ENCODE measurements around the gene VIPR1.

The VIPR1 gene

DNA sequence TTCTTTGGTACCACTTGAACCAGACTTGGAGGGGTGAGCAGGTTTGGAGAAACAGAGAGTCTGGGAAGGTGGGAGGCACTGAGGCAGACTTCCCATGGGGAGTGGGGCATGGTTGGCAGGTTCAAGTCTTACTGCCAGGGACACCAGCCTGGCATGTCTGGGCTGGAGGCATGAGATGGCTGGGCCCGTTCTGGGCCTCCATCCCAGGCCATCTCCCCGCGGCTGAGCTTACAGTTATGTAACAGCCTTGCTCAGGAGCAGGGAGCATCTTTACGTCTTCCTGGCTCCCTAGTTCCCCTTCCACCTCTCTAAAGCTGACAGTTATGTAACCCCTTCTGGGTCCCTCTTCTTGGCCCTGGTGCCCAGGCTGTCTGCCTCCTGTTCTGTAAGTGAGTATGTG lies 12.4 kb downstream of the VIPR1 start:
- H3K27me3 Mint-ChIP-seq, result no peaks in the 10 kb centered on the region
- peak overlapping the region; percentile 15 for H3K27ac Mint-ChIP-seq
- H3K4me3 Mint-ChIP-seq, result no peak overlapping the region
- H3K4me1 Mint-ChIP-seq, result peaks cover 49% of the 10 kb centered on the region
- no peaks in the 10 kb centered on the region for H3K9me3 Mint-ChIP-seq
- peaks cover 12% of the 10 kb centered on the region for H3K36me3 Mint-ChIP-seq

DNA sequence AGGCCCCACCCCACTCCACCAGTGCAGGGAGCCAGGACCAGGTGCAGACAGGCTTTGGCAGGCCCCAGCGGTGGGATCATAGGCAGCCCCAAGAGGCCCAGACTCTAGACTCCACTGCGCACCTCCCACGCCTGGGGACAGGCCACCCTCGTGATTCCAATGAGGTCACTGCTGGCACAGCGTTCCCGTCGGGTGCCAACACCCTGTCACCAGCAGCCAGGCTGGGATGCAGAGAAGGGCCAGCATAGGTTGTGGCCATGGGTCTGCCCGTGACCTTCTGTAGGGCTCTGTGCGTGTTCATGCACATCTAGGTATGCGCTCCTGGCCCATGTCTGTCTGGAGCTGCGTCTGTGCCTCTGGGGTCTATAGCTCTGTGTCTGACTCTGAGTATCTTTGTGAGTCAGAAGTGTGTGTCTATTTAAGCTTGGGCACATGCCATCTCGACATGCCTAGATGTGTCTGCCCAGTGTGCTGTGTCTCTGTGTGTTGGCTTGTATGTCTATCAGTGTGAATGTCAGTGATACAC lies 13.0 kb downstream of the VIPR1 start:
- Mint-ChIP-seq H3K27ac (no peak overlapping the region), H3K4me1 (peaks cover 49% of the 10 kb centered on the region), H3K36me3 (peaks cover 11% of the 10 kb centered on the region), H3K4me3 (no peak overlapping the region), H3K27me3 (no peaks in the 10 kb centered on the region), H3K9me3 (no peaks in the 10 kb centered on the region)

DNA sequence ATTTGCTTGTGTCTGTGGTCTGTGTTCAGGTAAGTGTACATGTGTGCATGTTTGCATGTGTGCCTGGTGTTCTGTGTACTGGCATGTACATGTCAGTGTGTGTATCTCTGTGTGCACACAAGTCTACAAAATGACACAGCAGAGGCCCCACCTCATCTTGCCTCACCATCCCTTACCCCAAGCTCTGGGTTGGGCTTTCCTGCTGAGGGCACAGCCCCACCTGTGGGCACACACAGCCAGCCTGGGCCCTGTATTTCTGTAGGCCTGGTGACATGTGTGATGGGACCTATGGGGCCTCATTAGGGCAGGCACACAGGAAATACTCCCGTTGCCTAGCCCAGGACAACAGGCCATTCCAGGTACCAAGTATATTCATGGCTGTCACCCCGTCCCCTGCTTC lies 13.5 kb downstream of the VIPR1 start:
- Mint-ChIP-seq H3K36me3 (peaks cover 12% of the 10 kb centered on the region), H3K9me3 (no peaks in the 10 kb centered on the region), H3K4me1 (peaks cover 50% of the 10 kb centered on the region), H3K4me3 (no peak overlapping the region), H3K27ac (no peak overlapping the region), H3K27me3 (no peaks in the 10 kb centered on the region)

DNA sequence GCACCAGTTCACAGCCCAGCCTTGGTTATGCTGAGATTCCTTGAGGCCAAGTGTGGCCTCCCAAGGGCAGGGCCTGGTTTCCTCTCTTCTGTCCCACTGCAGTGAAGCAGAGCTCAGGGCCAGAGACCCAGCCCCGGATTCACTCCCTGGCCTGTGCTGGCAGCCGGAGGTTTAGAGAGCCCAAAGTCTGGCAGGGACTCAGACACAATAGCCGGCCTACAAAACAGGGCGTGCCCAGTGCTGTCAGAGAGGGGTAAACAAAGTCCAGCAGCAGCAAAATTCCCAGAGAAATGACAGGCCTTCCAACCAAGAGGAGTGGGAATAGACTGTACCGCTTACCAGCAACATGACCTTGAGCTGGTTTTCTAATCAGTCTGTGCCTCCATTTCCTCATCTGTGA lies 14.0 kb downstream of the VIPR1 start:
- Mint-ChIP-seq H3K27ac (peak overlapping the region; percentile 74), H3K36me3 (peaks cover 16% of the 10 kb centered on the region), H3K27me3 (no peaks in the 10 kb centered on the region), H3K9me3 (no peaks in the 10 kb centered on the region), H3K4me3 (no peak overlapping the region), H3K4me1 (peaks cover 50% of the 10 kb centered on the region)

DNA sequence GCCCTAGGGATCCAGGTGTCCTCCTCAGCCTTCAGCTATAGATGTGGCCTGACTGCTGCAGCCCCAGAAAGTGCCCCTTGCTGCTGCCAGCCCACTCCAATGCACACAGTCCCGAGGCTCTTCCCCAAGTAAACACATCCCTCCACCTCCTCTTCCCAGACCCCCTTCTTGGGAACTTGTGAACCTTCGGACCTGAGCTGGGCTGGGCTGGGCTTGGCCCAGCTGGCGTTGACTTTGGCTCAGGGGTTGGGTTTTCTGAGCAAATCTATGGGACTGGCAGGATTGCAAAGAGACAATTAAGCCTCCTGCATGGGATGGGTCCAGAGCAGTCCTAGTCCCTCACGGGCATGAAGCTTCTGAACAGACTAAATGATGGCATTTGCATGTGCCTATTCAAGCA lies 14.7 kb downstream of the VIPR1 start:
- Mint-ChIP-seq H3K4me3 (no peak overlapping the region), H3K36me3 (peaks cover 16% of the 10 kb centered on the region), H3K27ac (no peak overlapping the region), H3K9me3 (no peaks in the 10 kb centered on the region), H3K27me3 (no peaks in the 10 kb centered on the region), H3K4me1 (peaks cover 45% of the 10 kb centered on the region)

DNA sequence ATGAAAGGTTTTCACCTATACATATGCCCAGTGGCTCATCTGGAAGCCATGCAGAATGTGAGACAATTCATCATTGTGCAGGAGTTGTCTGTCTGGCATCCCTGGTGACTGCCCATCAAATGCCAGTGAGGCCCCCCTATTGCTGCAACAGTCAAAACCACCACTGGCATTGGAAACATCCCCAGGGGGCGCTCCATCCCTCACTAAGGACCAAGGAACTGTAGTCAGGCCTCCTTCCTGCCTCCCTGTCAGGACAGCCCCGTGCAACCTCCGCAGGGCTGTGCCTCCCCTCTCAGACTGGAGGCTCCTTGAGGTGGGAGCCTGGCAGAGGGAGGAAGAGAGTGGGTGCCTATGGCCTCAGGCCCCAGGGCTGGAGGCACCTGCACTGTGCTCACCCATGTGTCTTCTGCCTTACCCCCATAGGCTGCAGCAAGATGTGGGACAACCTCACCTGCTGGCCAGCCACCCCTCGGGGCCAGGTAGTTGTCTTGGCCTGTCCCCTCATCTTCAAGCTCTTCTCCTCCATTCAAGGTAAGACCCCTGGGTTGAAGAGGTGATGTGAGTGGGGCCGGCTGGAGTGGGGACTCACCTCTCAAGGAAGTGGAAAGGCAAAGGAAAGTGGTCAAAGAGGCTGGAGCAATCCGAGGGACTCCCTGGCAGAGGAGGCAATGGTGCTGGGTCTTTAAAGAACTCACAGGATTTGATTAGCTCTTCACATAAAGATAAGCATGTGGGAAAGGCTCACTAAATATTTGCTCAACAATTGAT lies 16.5 kb downstream of the VIPR1 start:
- peaks cover 42% of the 10 kb centered on the region for H3K4me1 Mint-ChIP-seq
- no peaks in the 10 kb centered on the region for H3K27me3 Mint-ChIP-seq
- no peak overlapping the region for H3K4me3 Mint-ChIP-seq
- peak overlapping the region; percentile 88 for H3K27ac Mint-ChIP-seq
- H3K9me3 Mint-ChIP-seq, result no peaks in the 10 kb centered on the region
- peaks cover 18% of the 10 kb centered on the region for H3K36me3 Mint-ChIP-seq

DNA sequence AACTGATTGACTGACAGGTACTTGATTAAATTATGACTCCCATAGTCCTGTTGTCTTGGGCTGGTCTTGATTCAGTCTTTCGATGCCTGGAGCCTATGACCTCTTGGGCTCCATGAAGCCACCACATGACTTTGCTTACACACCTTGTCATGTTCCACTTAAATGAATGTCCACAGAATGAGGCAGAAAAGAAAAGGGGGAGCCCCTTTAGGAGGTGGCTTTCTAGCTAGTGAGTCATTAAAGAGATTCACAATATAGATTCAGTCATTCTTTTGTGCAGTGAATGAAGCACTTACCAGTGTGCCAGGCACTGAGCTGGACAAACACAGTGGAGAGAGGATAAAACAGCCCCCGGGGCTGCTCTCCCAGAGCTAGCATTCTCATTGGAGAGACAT lies 17.1 kb downstream of the VIPR1 start:
- H3K4me1 Mint-ChIP-seq, result peaks cover 40% of the 10 kb centered on the region
- H3K36me3 Mint-ChIP-seq, result peaks cover 15% of the 10 kb centered on the region
- no peaks in the 10 kb centered on the region for H3K27me3 Mint-ChIP-seq
- H3K27ac Mint-ChIP-seq, result peak overlapping the region; percentile 88
- H3K4me3 Mint-ChIP-seq, result peak overlapping the region; percentile 23
- H3K9me3 Mint-ChIP-seq, result no peaks in the 10 kb centered on the region

DNA sequence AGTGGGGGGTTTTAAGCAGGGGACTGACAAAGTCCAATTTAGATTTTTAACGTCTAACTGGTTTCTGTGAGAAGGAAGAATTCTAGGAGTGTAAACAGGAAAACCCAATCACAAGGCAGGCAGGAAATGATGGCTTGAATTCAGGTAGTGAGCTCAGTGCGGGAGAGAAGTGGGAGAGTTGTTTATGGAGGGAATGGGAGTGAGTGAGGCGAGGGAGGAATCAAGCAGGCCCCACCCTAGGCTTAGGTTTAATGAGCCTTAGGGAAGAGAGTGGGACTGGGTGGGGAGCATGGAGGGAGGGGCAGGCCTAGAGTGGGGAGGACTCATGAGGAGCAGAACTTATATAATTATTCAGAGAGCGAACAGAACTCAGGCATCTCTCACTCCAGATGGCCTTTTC lies 17.9 kb downstream of the VIPR1 start:
- H3K9me3 Mint-ChIP-seq, result no peaks in the 10 kb centered on the region
- H3K27ac Mint-ChIP-seq, result peak overlapping the region; percentile 59
- H3K36me3 Mint-ChIP-seq, result peaks cover 14% of the 10 kb centered on the region
- H3K4me1 Mint-ChIP-seq, result peaks cover 40% of the 10 kb centered on the region
- H3K27me3 Mint-ChIP-seq, result no peaks in the 10 kb centered on the region
- H3K4me3 Mint-ChIP-seq, result no peak overlapping the region

DNA sequence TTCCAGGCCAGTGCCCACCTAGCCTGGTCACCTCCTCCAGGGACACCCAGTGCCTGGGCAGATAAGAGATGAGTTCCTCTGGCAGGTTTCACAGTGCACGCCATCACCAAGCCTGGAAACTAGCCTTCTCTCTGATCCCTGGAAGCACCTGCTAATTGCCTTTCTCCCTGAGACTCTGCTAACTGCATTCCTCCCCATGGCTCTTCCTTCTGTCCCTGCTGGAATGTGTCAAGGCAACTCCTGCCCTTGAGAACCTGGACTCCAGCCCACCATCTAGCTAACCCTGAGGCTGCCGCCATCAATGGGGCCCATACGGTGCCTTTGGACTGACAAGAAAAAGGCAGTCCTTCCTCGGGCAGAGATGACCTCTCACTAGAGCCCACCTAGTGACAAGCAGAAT lies 18.5 kb downstream of the VIPR1 start:
- no peaks in the 10 kb centered on the region for H3K9me3 Mint-ChIP-seq
- H3K27ac Mint-ChIP-seq, result peak overlapping the region; percentile 78
- no peaks in the 10 kb centered on the region for H3K27me3 Mint-ChIP-seq
- H3K4me1 Mint-ChIP-seq, result peaks cover 38% of the 10 kb centered on the region
- H3K4me3 Mint-ChIP-seq, result no peak overlapping the region
- peaks cover 14% of the 10 kb centered on the region for H3K36me3 Mint-ChIP-seq

DNA sequence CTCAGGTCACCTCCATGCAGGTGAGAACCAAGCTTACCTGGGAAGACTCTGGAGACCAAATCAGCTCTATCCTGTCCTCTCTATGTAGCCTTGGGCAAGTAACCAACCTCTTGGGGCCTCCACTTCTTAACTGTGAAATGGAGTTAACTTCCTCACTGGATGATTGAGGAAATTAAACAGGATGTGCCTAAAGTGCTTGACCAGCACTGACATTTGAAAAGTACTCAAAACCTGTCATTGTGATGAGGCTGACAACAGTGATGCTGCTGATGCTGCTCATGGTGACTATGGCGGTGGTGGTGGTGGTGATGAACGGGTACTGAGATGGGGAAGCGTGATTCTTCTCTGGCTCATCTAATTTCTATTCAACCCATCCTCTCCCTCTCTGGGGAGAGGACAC lies 22.3 kb downstream of the VIPR1 start:
- Mint-ChIP-seq H3K36me3 (peaks cover 14% of the 10 kb centered on the region), H3K4me3 (no peak overlapping the region), H3K4me1 (peaks cover 59% of the 10 kb centered on the region), H3K27me3 (no peaks in the 10 kb centered on the region), H3K9me3 (no peaks in the 10 kb centered on the region), H3K27ac (peak overlapping the region; percentile 8)

DNA sequence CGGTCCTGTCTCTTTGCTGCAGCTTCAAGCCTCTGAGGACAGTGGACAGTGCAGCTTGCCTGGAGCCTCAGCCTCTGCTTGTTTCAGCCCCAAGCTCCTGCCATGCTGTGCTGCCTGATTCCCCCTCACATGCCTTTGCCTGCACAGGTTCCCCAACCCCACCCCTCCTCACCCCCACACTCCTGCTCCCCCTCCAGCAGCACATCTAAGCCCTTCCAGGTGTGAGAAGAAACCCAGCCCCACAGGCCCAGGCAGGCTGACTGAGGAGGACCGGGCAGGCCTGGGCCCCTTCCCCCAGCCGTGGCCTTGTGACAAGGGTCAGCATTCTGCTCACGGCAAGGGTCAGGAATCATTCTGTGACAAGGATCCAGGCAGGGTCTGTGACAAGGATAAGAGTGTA lies 22.8 kb downstream of the VIPR1 start:
- H3K27ac Mint-ChIP-seq, result no peak overlapping the region
- no peaks in the 10 kb centered on the region for H3K27me3 Mint-ChIP-seq
- H3K4me1 Mint-ChIP-seq, result peaks cover 59% of the 10 kb centered on the region
- H3K36me3 Mint-ChIP-seq, result peaks cover 13% of the 10 kb centered on the region
- H3K4me3 Mint-ChIP-seq, result no peak overlapping the region
- H3K9me3 Mint-ChIP-seq, result no peaks in the 10 kb centered on the region

DNA sequence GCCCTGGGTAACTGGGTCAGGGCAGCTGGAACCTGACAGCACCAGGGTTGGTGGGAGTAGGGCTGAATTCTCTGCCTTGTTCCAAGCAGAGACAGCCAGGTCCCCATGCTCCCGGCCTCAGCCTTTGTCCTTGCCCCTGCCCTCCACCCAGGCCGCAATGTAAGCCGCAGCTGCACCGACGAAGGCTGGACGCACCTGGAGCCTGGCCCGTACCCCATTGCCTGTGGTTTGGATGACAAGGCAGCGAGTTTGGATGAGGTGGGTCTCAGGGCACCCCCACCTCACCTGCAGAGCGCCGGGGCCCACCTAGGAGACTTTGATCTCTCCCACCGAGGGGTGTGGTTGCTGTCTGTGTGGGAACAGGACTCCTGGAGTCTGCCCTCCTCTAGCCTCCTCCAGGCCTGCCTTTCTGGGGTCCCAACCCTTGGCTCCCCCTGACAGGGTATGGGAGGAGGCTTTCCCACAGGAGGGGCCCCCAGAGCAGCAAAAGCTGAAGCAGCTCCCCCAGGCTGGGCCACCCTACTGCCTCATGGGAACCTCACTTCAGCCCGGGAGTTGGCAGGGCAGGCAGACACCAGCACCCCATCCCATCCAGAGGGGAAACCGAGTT lies 23.4 kb downstream of the VIPR1 start:
- Mint-ChIP-seq H3K27me3 (no peaks in the 10 kb centered on the region), H3K27ac (no peak overlapping the region), H3K4me3 (no peak overlapping the region), H3K36me3 (peaks cover 14% of the 10 kb centered on the region), H3K4me1 (peaks cover 59% of the 10 kb centered on the region), H3K9me3 (no peaks in the 10 kb centered on the region)

DNA sequence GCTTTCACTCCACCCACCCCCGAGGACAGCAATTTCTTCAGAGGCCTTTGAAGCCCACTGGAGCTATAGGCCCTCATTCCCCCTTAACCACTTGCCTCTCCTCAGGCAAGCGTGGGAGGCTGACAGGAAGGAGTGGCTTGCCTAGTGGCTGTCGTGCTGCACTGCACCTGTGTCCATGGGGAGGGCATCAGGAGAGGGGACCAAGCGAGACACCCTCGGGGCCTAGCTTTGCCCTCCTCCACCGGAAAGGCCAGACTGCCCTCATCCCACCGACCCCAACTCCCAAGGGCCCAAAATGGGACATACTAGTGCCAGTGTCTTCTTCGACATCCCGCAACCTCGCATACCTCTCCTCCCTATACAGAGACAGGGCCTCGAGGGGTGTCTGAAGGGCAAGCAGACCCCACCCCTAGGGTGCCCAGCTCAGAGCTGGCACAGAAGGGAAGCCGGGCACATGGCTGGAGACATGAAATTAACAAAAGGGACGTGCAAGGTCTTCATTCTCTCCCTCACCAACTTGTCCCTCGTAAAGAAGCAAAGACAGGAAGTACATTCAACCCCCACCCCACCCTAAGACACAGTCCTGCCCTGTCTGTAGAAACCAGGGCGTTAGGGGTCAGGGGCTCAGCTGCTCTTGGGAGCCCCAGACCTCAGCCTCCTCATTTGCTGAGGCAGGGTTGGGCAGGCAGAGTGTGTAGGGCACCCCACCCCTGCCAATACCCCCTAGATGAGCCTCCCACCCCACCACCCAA lies 24.3 kb downstream of the VIPR1 start:
- Mint-ChIP-seq H3K27ac (peak overlapping the region; percentile 87), H3K36me3 (peaks cover 9% of the 10 kb centered on the region), H3K27me3 (no peaks in the 10 kb centered on the region), H3K9me3 (no peaks in the 10 kb centered on the region), H3K4me1 (peaks cover 62% of the 10 kb centered on the region), H3K4me3 (peak overlapping the region; percentile 51)

DNA sequence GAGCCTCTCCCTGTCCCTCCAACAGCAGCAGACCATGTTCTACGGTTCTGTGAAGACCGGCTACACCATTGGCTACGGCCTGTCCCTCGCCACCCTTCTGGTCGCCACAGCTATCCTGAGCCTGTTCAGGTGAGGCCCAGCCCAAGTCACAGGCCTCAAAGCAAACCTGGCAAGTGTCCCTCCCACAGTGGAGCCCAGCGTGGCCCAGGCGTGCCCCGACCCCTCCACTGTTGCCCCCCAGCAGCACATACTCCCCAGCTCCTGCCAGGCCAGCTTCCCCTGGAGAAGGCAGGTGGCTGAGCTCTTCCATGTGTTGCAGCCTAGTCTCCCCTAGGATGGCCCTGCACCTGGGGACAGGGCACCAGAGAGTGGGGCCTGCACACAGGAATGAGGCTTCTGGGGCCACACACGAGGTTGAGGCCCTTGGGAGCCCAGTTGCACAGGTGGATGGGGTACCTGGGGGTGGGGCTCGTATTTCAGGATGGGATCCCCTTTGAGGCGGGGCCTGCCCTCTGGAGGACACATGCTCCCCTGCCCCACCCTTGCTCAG lies 25.0 kb downstream of the VIPR1 start:
- Mint-ChIP-seq H3K27ac (peak overlapping the region; percentile 55), H3K4me3 (no peak overlapping the region), H3K36me3 (peaks cover 8% of the 10 kb centered on the region), H3K9me3 (no peaks in the 10 kb centered on the region), H3K27me3 (no peaks in the 10 kb centered on the region), H3K4me1 (peaks cover 68% of the 10 kb centered on the region)

DNA sequence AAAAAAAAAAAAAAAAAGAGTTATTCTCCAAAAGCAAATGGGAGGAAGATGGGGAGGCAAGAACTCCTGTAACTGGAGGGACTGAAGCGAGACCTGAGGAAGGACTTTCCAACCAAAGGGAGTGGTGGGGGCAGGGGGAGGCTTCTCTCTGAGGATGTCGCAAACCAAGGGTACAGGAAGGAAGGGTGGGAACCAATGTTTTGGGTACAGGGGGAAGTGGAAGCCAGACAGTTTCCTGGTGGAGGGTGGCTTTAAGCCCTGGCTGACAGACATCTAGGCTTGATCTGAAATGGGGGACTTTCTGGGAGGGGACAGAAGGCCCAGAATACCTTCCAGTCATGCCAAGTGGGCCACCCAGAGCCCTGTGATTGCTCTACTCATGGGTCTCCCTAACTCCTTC lies 27.0 kb downstream of the VIPR1 start:
- H3K4me3 Mint-ChIP-seq, result peak overlapping the region; percentile 0
- no peaks in the 10 kb centered on the region for H3K27me3 Mint-ChIP-seq
- peaks cover 86% of the 10 kb centered on the region for H3K4me1 Mint-ChIP-seq
- H3K9me3 Mint-ChIP-seq, result no peaks in the 10 kb centered on the region
- H3K36me3 Mint-ChIP-seq, result peaks cover 6% of the 10 kb centered on the region
- H3K27ac Mint-ChIP-seq, result peak overlapping the region; percentile 23

DNA sequence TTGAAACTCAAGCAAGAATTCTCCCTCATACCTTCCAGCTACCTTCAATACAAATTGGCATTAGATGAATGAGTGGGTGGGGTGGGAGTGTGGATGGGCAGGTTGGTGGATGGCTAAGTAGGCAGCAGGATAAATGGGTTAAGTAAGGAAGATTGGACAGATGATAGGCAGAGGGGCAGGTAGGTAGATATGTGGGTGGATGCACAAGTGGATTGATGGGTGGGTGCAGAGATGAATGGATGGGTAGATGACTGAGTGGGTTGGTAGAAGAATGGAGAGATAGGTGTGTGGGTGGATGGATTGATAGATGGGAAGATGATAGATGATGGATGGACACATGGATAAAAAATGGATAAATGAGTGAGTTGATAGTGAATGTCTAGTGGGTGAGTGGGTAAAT lies 27.6 kb downstream of the VIPR1 start:
- peak overlapping the region; percentile 0 for H3K4me3 Mint-ChIP-seq
- H3K27ac Mint-ChIP-seq, result peak overlapping the region; percentile 83
- H3K9me3 Mint-ChIP-seq, result no peaks in the 10 kb centered on the region
- H3K27me3 Mint-ChIP-seq, result no peaks in the 10 kb centered on the region
- peaks cover 92% of the 10 kb centered on the region for H3K4me1 Mint-ChIP-seq
- peaks cover 6% of the 10 kb centered on the region for H3K36me3 Mint-ChIP-seq

Measured in activated naive CD4-positive, alpha-beta T cell treated with anti-CD3 and anti-CD28 coated beads, Interleukin-2, amount 50 U/mL, for 24 hours (primary cell).